Right hindlimb (tissue), 1 donor: Measurements from ENCODE around the gene GORASP2.
"Not testable (repeated sequence)": the region's sequence is repeated elsewhere in the genome, so short reads cannot be mapped to it uniquely, and the experiment has no call there.

ENCODE experiments used
- DNase-seq: peaks from one replicate; pipeline ENCODE4 v3.0.0-alpha.2; 2018

The GORASP2 gene

GRCh38 chr2:170928824-170929685 lies at the start of gene GORASP2:
Gene GORASP2 (plus strand): TSS chr2:170929253. CDS start chr2:170929341, 88 bp downstream.
- peak; percentile 99 for DNase-seq

DNA sequence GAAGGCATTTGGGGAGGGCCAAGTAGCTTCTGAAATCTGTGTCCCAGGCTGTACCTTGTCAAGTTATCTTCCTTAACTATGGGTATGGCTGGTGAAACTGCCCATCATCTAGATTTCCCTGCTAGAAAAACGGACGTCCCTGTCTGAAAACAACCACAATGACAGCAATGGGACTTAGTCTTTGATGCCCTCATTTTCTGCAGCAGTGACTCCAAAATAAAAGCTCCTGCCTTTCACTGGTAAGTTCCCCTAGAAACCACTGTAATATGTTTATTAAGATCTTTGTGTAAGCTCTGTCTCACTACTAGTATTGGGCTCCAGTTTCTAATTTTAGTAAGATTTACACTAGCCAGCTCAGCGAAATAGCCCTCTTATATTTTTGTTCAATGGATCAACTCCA lies 47.2 kb upstream of the GORASP2 start:
- no peak for DNase-seq

DNA sequence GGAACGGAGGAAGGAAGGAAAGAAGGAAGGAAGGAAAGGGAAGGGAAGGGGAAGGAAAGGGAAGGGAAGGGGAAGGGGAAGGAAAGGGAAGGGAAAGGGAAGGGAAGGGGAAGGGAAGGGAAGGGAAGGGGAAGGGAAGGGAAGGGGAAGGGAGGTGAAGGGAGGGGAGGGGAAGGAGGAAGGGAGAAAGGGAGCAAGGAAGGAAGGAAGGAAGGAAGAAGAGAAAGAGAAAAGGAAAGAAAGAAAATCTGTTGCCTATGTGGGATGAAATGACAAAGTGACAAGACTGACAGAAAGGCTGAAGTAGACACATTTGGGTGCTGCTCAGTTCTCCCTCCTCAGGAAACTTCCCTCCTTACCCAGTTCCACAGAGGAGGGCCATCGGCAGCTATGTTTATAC lies 46.3 kb upstream of the GORASP2 start:
- DNase-seq = no peak

DNA sequence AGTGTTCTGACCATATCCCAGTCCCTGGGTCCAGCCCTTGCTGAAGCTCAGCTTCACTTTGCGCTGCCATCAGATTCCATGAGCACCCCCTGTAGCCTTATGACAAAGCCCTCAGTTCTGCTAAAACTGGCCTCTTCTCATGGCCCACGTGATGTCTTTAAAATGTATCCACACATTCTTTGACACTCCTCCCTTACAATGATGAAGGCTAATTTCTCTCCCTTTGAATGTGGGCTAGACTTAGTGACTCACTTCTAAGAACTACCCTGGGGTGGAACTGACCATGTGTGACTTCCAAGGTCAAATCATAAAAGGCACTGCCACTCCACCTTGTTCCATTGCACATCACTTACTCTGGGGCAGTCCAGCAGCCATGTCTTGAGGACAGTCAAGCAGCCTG lies 45.4 kb upstream of the GORASP2 start:
- DNase-seq = no peak

GRCh38 chr2:170885130-170885791 lies 43.8 kb upstream of the GORASP2 start:
- DNase-seq = no peak

GRCh38 chr2:170886386-170886785 lies 42.7 kb upstream of the GORASP2 start:
- DNase-seq = no peak

- no peak for DNase-seq
Observed at GRCh38 chr2:170887496-170887895, 41.6 kb upstream of the GORASP2 start.

GRCh38 chr2:170887896-170888295 lies 41.2 kb upstream of the GORASP2 start:
- DNase-seq = no peak

DNA sequence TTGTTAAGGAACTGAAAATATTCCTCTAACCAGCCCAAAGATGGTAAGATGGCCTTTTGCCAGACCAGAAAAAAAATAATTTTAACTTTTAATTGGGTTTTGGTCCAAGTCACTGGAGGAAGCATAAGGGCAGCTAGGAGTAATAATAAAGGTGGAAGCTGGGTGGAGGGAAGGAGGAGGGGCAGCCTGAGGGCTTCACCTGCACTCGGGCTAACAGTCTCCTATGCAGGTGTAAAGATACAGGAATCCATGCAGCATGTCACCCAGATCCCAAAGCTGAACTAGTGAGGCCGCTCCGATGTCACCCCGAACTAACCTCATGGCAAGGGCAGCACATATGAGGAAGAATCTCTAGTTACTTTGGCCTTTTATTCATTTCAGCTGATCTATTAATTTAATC lies 37.2 kb upstream of the GORASP2 start:
- DNase-seq = no peak

DNA sequence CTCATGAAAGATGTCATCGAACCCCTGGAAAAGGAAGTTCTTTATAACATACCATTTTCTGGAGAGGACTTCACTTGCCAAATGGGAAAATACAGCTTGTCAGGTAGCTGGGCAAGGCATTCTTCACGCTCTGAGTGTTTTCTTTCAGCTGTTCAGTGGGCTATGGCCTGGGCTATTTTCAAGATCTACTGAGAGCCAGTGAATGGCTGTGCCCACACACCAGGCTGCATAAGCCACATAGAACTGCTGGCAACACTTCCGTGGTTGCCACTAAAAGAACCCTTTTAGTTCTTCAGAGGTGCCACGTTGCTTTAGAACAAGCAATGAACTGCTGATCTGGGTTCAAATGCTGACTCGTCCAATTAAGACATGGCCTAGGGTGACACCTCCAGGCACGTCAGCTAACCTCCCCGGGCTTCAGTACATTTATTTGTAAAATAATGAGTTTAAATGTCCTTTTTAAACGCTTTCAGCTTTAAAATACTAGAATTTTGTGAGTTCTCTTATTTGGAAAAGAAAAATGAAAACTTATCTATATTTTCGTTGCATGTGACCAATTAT lies 36.6 kb upstream of the GORASP2 start:
- no peak for DNase-seq

- no peak for DNase-seq
Observed at GRCh38 chr2:170895023-170895757, 33.9 kb upstream of the GORASP2 start.

DNA sequence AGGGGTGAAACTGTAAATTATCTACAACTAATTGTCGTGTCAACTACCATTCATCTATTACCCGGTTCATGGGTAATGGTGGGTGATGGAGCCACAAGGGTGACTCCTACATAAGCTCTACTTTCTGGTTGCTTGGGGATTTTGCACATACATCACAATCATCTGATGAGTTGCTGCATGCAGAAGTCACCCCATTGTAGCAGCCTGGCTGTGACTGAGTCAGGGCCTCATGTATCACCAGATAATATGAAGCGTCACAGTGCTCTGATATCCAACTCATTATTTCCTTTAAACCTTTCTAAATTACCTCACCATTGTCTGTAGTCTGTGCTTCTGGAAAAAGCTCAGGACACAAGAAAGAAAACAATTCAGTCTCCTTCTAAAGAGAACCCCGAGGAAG lies 32.4 kb upstream of the GORASP2 start:
- no peak for DNase-seq

- no peak for DNase-seq
Observed at GRCh38 chr2:170897108-170897507, 31.9 kb upstream of the GORASP2 start.

GRCh38 chr2:170905864-170906263 lies 23.2 kb upstream of the GORASP2 start:
- no peak for DNase-seq

DNA sequence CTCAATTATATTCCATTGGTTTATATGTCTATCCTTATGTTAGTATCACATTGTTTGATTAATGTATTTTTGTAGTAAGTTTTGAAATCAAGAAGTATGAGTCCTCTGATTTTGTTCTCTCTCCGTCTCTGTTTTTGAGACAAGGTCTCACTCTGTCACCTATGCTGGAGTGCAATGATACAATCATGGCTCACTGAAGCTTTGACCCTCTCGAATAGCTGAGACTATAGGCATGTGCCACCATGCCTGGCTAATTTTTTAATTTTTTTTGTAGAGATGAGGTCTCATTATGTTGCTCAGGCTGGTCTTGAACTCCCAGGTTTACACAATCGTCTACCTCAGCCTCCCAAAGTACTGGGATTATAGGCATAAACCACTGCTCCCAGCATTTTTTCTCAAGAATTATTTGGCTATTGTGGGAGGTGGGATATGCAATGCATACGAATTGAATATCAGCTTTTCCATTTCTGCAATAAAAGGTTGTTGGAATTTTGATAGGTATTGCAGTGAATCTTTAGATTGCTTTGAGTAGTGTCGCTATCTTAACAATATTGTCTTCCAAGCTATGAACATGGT lies 17.7 kb upstream of the GORASP2 start:
- DNase-seq = no peak

DNA sequence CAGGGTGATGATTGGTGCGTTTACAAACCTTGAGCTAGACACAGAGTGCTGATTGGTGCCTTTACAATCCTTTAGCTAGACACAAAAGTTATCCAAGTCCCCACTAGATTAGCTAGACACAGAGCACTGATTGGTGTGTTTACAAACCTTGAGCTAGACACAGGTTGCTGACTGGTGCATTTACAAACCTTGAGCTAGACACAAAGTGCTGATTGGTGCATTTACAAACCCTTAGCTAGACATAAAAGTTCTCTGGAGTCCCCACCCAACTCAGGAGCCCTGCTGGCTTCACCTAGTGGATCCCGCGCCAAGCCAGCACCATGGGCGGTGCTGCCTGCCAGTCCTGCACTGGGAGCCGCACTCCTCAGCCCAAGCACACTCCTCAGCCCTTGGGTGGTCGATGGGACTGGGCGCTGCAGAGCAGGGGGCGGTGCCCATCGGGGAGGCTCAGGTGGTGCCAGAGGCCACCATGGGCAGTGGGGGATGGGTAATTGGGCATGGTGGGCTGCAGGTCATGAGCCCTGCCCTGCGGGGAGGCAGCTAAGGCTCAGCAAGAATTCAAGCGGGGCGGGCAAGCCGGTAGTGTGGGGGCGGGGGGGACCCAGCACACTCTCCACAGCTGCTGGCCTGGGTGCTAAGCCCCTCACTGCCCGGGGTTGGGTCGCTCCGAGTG lies 13.9 kb upstream of the GORASP2 start:
- DNase-seq = not testable (repeated sequence)

DNA sequence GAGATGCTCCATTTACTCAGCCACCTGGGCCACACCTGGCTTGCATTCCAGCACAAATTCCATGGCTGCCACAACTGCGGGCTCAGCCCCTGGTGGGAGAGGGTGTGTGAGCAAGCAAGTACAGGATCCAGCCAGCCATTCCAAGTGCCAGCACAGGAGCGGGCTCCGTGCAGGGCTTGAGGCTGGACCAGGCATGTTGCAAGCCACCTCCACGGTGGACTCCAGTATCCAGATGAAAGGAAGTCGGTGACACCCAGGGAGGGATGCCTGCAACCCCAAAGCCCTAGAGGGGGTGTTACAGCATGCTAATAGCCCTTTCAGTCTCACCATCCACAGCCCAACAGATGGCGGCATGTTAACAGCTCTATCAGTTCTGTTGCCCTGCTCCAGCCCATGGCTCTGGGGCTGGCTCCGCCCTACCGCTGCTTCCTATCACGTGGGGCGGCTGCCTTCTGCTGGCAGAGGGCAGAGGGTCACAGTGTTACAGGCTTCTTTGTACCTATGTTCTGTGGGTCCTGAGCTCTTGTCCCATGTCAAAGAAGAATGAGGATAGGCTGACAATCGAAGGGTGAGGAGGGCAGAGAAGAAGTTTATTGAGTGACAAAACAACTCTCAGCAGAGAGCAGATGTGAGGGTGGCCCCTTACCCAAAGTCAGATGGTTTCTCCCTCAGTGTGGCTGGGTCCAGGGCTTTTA lies 11.7 kb upstream of the GORASP2 start:
- DNase-seq = no peak

- no peak for DNase-seq
Observed at GRCh38 chr2:170917957-170918356, 11.1 kb upstream of the GORASP2 start.

GRCh38 chr2:170921873-170922272 lies 7.2 kb upstream of the GORASP2 start:
- not testable (repeated sequence) for DNase-seq

DNA sequence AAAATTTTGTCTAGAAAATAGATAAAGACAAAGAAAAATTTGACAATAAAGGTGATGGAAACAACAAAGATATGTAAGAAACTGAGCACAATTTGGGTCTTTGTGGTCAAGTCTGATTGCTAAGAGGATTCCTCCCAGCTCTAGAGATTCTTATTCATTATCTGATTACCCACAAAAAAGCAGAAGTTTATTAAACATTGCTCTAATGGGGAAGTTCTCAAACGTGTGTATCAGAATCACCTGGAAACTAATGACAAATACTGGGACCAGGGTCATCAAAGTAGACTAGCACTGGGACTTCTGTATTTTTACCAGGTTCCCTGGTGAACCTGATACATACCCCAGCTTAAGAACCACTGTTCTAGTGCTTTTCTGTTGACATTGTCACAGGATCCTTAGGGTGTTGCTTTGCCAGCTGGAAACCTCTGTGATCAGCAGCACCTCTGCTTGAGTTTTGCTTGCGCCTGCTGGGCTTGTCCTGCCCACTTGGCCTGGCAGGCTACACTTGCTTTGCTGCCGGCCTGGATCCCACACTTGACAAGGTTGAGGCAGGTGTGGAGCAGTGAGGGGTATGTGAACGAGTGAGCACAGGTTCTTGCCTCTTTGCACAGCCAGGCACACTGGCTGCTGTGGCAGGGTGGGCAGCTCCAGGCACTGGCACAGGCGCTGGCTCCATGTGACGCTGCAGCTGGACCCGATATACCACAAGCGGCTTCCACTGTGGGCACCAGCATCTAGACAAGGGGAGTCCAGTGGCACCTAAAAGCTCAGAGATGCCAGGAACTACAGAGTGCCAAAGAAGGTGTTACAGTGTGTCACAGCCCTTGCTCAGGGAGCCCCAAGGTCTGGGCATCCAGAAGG lies 6.2 kb upstream of the GORASP2 start:
- no peak for DNase-seq

DNA sequence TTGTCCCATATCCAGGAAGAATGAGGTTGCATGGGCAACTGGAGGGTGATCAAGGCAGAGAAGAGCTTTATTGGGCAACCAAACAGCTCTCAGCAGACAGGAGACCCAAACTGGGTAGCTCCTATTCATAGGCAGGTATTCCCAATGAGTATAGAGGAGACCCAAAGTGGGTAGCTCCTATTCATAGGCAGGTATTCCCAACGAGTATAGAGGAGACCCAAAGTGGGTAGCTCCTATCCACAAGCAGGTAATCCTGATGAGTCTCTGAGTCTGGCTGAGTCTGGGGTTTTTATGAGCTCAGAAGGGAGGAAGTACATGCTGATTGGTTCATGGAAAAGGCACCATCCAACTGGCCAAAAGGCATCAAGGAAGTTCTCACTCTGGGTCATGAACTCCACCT lies 5.3 kb upstream of the GORASP2 start:
- no peak for DNase-seq
